Endothelial cell of umbilical vein (primary cell): ENCODE data around the gene SHFL. TPM values are rescaled to one million over a fixed set of nuclear protein-coding genes. Genes with fewer than 3 reads are reported as not detected.

Source experiments
- BruUV-seq: library from RNA; stranded (reverse); fragments of 400-500 nt; replicated peaks from 2 replicates; lab custom pipeline; 2021; lab: Mats Ljungman, UMichigan
- CTCF ChIA-PET: fragments of 300-600, 350-600 bp; sonication (Branson Sonifier 250); formaldehyde crosslinking; loops from one replicate; lab custom pipeline; 2021; ENCODE audit warnings: antibody characterized with exemption, inconsistent platforms; lab: Charles Lee
- POLR2A ChIA-PET: fragments of 300-600, 350-600 bp; sonication (Branson Sonifier 250); formaldehyde crosslinking; loops from one replicate; lab custom pipeline; 2021; ENCODE audit warnings: antibody characterized with exemption, inconsistent platforms; lab: Charles Lee
- DNase-seq: peaks from one replicate; pipeline ENCODE4 v3.0.0-alpha.2; 2011; ENCODE audit warnings: low read depth, low spot score
- FAIRE-seq: peaks from 2 replicates; lab custom pipeline; 2011; peaks lifted over from hg19 to GRCh38; lab: Jason Lieb, UNC
- H2AFZ ChIP-seq: 2 replicates; pipeline ENCODE4 v1.6.0; 2012; ENCODE audit warnings: low read depth, low read length, control low read depth, inconsistent platforms
- H3K27ac ChIP-seq: 2 replicates; pipeline ENCODE4 v1.5.1; 2011; ENCODE audit warnings: low read depth, mild to moderate bottlenecking, control low read depth, low read length, moderate library complexity; ENCODE audit not compliant: insufficient read depth
- H3K27me3 ChIP-seq, 2 experiments: 2 replicates each; pipeline versions ENCODE4 v1.6.0 to v1.6.1; 2011; ENCODE audit warnings: low read length in 2 of 2, mixed read lengths in 1 of 2; ENCODE audit not compliant: control insufficient read depth in 2 of 2, insufficient read depth in 2 of 2
- H3K36me3 ChIP-seq, 2 experiments: 2 replicates in 1 of 2; 3 replicates in 1 of 2; pipeline ENCODE4 v1.5.1; 2011; ENCODE audit warnings: low read length in 2 of 2, mild to moderate bottlenecking in 1 of 2, moderate library complexity in 1 of 2; ENCODE audit not compliant: control insufficient read depth in 2 of 2, insufficient read depth in 2 of 2; ENCODE audit errors: extremely low read depth in 1 of 2
- H3K4me1 ChIP-seq: 3 replicates; pipeline ENCODE4 v1.5.1; 2011; ENCODE audit warnings: mild to moderate bottlenecking, low read length; ENCODE audit not compliant: control insufficient read depth, insufficient read depth; ENCODE audit errors: extremely low read depth
- H3K4me2 ChIP-seq: 2 replicates; pipeline ENCODE4 v1.6.1; 2011; ENCODE audit warnings: low read length, control low read depth, mixed read lengths; ENCODE audit not compliant: insufficient read depth
- H3K4me3 ChIP-seq, 3 experiments: fragments of 200-600 bp in 1 of 3; sonication (generic), shearing (Covaris generic) in 1 of 3; replicated peaks in 1 of 3; 2 replicates each; pipeline ENCODE4 v1.5.1; 2011 to 2016; ENCODE audit warnings: control low read depth in 3 of 3, low read length in 3 of 3, mild to moderate bottlenecking in 2 of 3, inconsistent platforms in 1 of 3, low read depth in 1 of 3, moderate library complexity in 1 of 3; ENCODE audit not compliant: insufficient read depth in 1 of 3
- H3K79me2 ChIP-seq: 2 replicates; pipeline ENCODE4 v1.6.0; 2012; ENCODE audit warnings: low read length, inconsistent platforms; ENCODE audit not compliant: control insufficient read depth, insufficient read depth
- H3K9ac ChIP-seq: replicated peaks from 2 replicates; pipeline ENCODE3; 2011; ENCODE audit warnings: low read length, control low read depth; ENCODE audit not compliant: insufficient read depth; ENCODE audit errors: extremely low read depth
- H3K9me1 ChIP-seq: replicated peaks from 3 replicates; pipeline ENCODE4 v1.6.0; 2011; ENCODE audit warnings: mild to moderate bottlenecking, low read length; ENCODE audit not compliant: control insufficient read depth, insufficient read depth; ENCODE audit errors: extremely low read depth
- H3K9me3 ChIP-seq: replicated peaks from 2 replicates; pipeline ENCODE4 v1.5.1; 2012; ENCODE audit warnings: low read length, inconsistent platforms; ENCODE audit not compliant: control insufficient read depth, insufficient read depth
- H4K20me1 ChIP-seq: replicated peaks from 2 replicates; pipeline ENCODE3; 2011; ENCODE audit warnings: mild to moderate bottlenecking, low read length; ENCODE audit not compliant: control insufficient read depth, insufficient read depth; ENCODE audit errors: extremely low read depth
- CTCF ChIP-seq, 2 donors: IDR thresholded peaks; 1 replicate in 1 of 2; 2 replicates in 1 of 2; pipeline ENCODE4 v1.5.1; 2011; ENCODE audit warnings: low read length in 2 of 2, mild to moderate bottlenecking in 2 of 2, moderate library complexity in 2 of 2, control low read depth in 1 of 2, inconsistent platforms in 1 of 2, low read depth in 1 of 2; ENCODE audit not compliant: insufficient read depth in 1 of 2; ENCODE audit errors: extremely low read depth in 1 of 2
- EZH2 ChIP-seq: IDR thresholded peaks from 2 replicates; pipeline ENCODE4 v1.6.1; 2012; ENCODE audit warnings: borderline replicate concordance, low read depth, mild to moderate bottlenecking, moderate library complexity, low read length, inconsistent platforms; ENCODE audit not compliant: severe bottlenecking
- FOS ChIP-seq: IDR thresholded peaks from 2 replicates; pipeline ENCODE4 v1.6.1; 2011; ENCODE audit warnings: mild to moderate bottlenecking, low read length, moderate library complexity, borderline replicate concordance; ENCODE audit not compliant: insufficient read depth
- GATA2 ChIP-seq: IDR thresholded peaks from 2 replicates; pipeline ENCODE4 v1.7.0; 2011; ENCODE audit warnings: low read depth, mild to moderate bottlenecking, moderate library complexity, mixed read lengths, low read length; ENCODE audit not compliant: insufficient read length, insufficient read depth
- JUN ChIP-seq: IDR thresholded peaks from 2 replicates; pipeline ENCODE4 v1.6.1; 2011; ENCODE audit warnings: borderline replicate concordance, low read depth; ENCODE audit not compliant: insufficient read length, insufficient read depth
- MAX ChIP-seq: IDR thresholded peaks from 2 replicates; pipeline ENCODE4 v1.6.1; 2011; ENCODE audit not compliant: insufficient read depth, insufficient read length
- MYC ChIP-seq: IDR thresholded peaks from one replicate; pipeline ENCODE4 v1.6.1; 2011; ENCODE audit warnings: mild to moderate bottlenecking, low read depth, low read length
- POLR2A ChIP-seq: IDR thresholded peaks from 2 replicates; pipeline ENCODE4 v1.6.1; 2012; ENCODE audit warnings: low read depth, mild to moderate bottlenecking, control low read depth, low read length
- POLR2AphosphoS5 ChIP-seq: IDR thresholded peaks from 2 replicates; pipeline ENCODE4 v1.6.1; 2012; ENCODE audit warnings: low read depth, mild to moderate bottlenecking, control low read depth, low read length, moderate library complexity; ENCODE audit not compliant: insufficient read depth
- dilution Hi-C: fragments of 300-500 bp; cut with MboI; formaldehyde crosslinking; loops from one replicate; pipeline ENCODE4 v1.15.0; 2019; ENCODE audit warnings: low sequenced_read_pairs; ENCODE audit not compliant: extremely low pct_ligation_motif_present
- intact Hi-C: fragments of 100-400 bp; cut with micrococcal nuclease; formaldehyde crosslinking; loops from one replicate; pipeline ENCODE4 v1.10.0; 2022
- polyA plus RNA-seq, 4 experiments: library from polyadenylated mRNA; depleted of rRNA in 3 of 4; stranded (reverse) in 3 of 4; unstranded in 1 of 4; fragments of >200 nt; gene quantifications; 2 replicates each; pipeline versions ENCODE4 v1.2.1 to v1.2.3, GENCODE V29; 2011 to 2012; ENCODE audit warnings: missing spikeins in 1 of 4
- total RNA-seq: library from RNA; stranded (reverse); gene quantifications from 2 replicates; pipeline ENCODE4 v1.2.3, GENCODE V29; 2021

Gene SHFL
- total and polyA plus RNA-seq, 2 donors (not counting 3 experiments of a cell fraction or from before 2014, with no cell fraction given) = 34.4 to 36.9 TPM

- Histone ChIP-seq H3K4me2 (no peak overlapping the region), H3K27me3 (no peaks in the 10 kb centered on the region), H3K4me3 (no peak overlapping the region), H3K36me3 (no peaks in the 10 kb centered on the region), H3K27ac (no peak overlapping the region), H3K9me1 (no peaks in the 10 kb centered on the region), H2AFZ (no peak overlapping the region), H4K20me1 (no peaks in the 10 kb centered on the region), H3K79me2 (peaks cover 2% of the 10 kb centered on the region), H3K9me3 (no peaks in the 10 kb centered on the region), H3K4me1 (peaks cover 6% of the 10 kb centered on the region), H3K9ac (no peak overlapping the region)
- dilution Hi-C loops = no loop called here
- no TSS peak for BruUV-seq
- ChIA-PET POLR2A (no interaction called here), CTCF (no interaction called here)
- intact Hi-C loops = loop anchor here (5.0 kb wide), 1 partner anchor 258 kb away; the partner anchor contains the start of gene TYK2
- TF ChIP-seq GATA2 (no peak), FOS (no peak), POLR2A (no peak), MYC (no peak), MAX (no peak), CTCF (IDR thresholded peaks at IDR 0.05; ENCODE audit: extremely low read depth in 1 of 2, insufficient read depth in 1 of 2, low read depth in 1 of 2, low read length in 2 of 2) (no peak), POLR2AphosphoS5 (no peak), JUN (no peak), EZH2 (no peak)
- DNase-seq (no peak), FAIRE-seq (no peak)
Measured at GRCh38 chr19:10124429-10124828, 38.3 kb downstream of the SHFL start.
